H1 (cell line): ENCODE measurements around the gene KIF5C. TPM values are rescaled to one million over a fixed set of nuclear protein-coding genes. Genes with fewer than 3 reads are reported as not detected.

Experiments
- CTCF ChIA-PET: fragments of 300-600 bp; sonication (Branson Sonifier 250); formaldehyde crosslinking; loops from one replicate; lab custom pipeline; 2021; ENCODE audit not compliant: partially characterized antibody; lab: Charles Lee
- POLR2A ChIA-PET: fragments of 300-600 bp; sonication (Branson Sonifier 250); formaldehyde crosslinking; loops from one replicate; lab custom pipeline; 2021; ENCODE audit warnings: inconsistent platforms; ENCODE audit not compliant: partially characterized antibody; lab: Charles Lee
- DNase-seq, 2 experiments: peaks; one replicate each; pipeline versions ENCODE4 v3.0.0 to v3.0.0-alpha.2; 2010 to 2022; ENCODE audit warnings: low spot score in 2 of 2, low read depth in 1 of 2, mixed read lengths in 1 of 2
- FAIRE-seq: peaks from 2 replicates; lab custom pipeline; 2011; peaks lifted over from hg19 to GRCh38; lab: Jason Lieb, UNC
- H2AFZ ChIP-seq: 2 replicates; pipeline ENCODE4 v1.8.1; 2012; ENCODE audit warnings: low read length, inconsistent platforms
- H2AK5ac ChIP-seq: 2 replicates; pipeline ENCODE4 v1.6.1; 2013; ENCODE audit warnings: low read depth, low read length
- H2BK120ac ChIP-seq: replicated peaks from 2 replicates; pipeline ENCODE3; 2013; ENCODE audit warnings: low read depth, low read length, inconsistent platforms
- H2BK12ac ChIP-seq: 2 replicates; pipeline ENCODE4 v1.6.1; 2013; ENCODE audit warnings: low read depth, low read length
- H2BK15ac ChIP-seq: 2 replicates; pipeline ENCODE4 v1.6.1; 2013; ENCODE audit warnings: low read length
- H2BK20ac ChIP-seq: 2 replicates; pipeline ENCODE4 v1.6.1; 2013; ENCODE audit warnings: low read length
- H2BK5ac ChIP-seq: 2 replicates; pipeline ENCODE4 v1.6.1; 2013; ENCODE audit warnings: low read depth, low read length
- H3K14ac ChIP-seq: 2 replicates; pipeline ENCODE4 v1.6.1; 2013; ENCODE audit warnings: inconsistent platforms; ENCODE audit not compliant: insufficient read length
- H3K18ac ChIP-seq: 2 replicates; pipeline ENCODE4 v1.6.1; 2013; ENCODE audit warnings: low read length; ENCODE audit errors: extremely low read depth
- H3K23ac ChIP-seq: 2 replicates; pipeline ENCODE4 v1.6.1; 2013; ENCODE audit warnings: inconsistent platforms; ENCODE audit not compliant: insufficient read length
- H3K23me2 ChIP-seq: 2 replicates; pipeline ENCODE4 v1.6.1; 2013; ENCODE audit warnings: low read depth, low read length
- H3K27ac ChIP-seq: 2 replicates; pipeline ENCODE4 v1.6.1; 2011; ENCODE audit warnings: low read depth, low read length, inconsistent platforms
- H3K27me3 ChIP-seq, 4 experiments: replicated peaks in 1 of 4; 1 replicate in 1 of 4; 2 replicates in 3 of 4; pipeline versions ENCODE4 v1.6.1 to v1.8.1; 2011 to 2013; ENCODE audit warnings: low read length in 3 of 4, mild to moderate bottlenecking in 3 of 4, inconsistent platforms in 2 of 4, mixed read lengths in 2 of 4, moderate library complexity in 1 of 4; ENCODE audit not compliant: control insufficient read depth in 3 of 4, insufficient read depth in 3 of 4; ENCODE audit errors: extremely low read depth in 1 of 4
- H3K36me3 ChIP-seq, 4 experiments: 2 replicates each; pipeline versions ENCODE4 v1.6.1 to v1.8.1; 2011 to 2013; ENCODE audit warnings: mild to moderate bottlenecking in 4 of 4, low read length in 3 of 4, moderate library complexity in 2 of 4, control low read depth in 1 of 4, inconsistent platforms in 1 of 4; ENCODE audit not compliant: insufficient read depth in 4 of 4, control insufficient read depth in 2 of 4
- H3K4ac ChIP-seq: replicated peaks from 2 replicates; pipeline ENCODE3; 2013; ENCODE audit warnings: low read length, low read depth, mixed read lengths, inconsistent platforms; ENCODE audit not compliant: insufficient read length
- H3K4me1 ChIP-seq, 4 experiments: replicated peaks in 1 of 4; 1 replicate in 1 of 4; 2 replicates in 3 of 4; pipeline versions ENCODE4 v1.6.1 to v1.8.1; 2011 to 2013; ENCODE audit warnings: low read length in 3 of 4, inconsistent platforms in 2 of 4, mixed read lengths in 1 of 4; ENCODE audit not compliant: insufficient read depth in 4 of 4, control insufficient read depth in 3 of 4
- H3K4me2 ChIP-seq, 2 experiments: 2 replicates each; pipeline versions ENCODE4 v1.6.1 to v1.8.1; 2011 to 2013; ENCODE audit warnings: low read depth in 2 of 2, low read length in 2 of 2, control low read depth in 1 of 2, inconsistent platforms in 1 of 2, mild to moderate bottlenecking in 1 of 2; ENCODE audit not compliant: insufficient read depth in 1 of 2
- H3K4me3 ChIP-seq, 4 experiments: fragments of 200-600, 300-600 bp in 1 of 4; sonication (generic), shearing (Covaris generic), sonication (Bioruptor Twin) in 1 of 4; 2 replicates each; pipeline versions ENCODE4 v1.5.1 to v1.8.1; 2011 to 2016; ENCODE audit warnings: low read length in 4 of 4, low read depth in 3 of 4, control low read depth in 2 of 4, inconsistent platforms in 2 of 4, mild to moderate bottlenecking in 2 of 4, mixed read lengths in 1 of 4, moderate library complexity in 1 of 4; ENCODE audit not compliant: insufficient read depth in 2 of 4; ENCODE audit errors: extremely low read depth in 1 of 4
- H3K56ac ChIP-seq: replicated peaks from 2 replicates; pipeline ENCODE3; 2013; ENCODE audit warnings: low read depth, mild to moderate bottlenecking, mixed read lengths, low read length, inconsistent platforms; ENCODE audit not compliant: insufficient read length
- H3K79me1 ChIP-seq: 2 replicates; pipeline ENCODE4 v1.6.1; 2013; ENCODE audit warnings: low read depth, low read length, control low read depth
- H3K79me2 ChIP-seq, 2 experiments: 2 replicates each; pipeline versions ENCODE4 v1.6.1 to v1.8.1; 2012 to 2013; ENCODE audit warnings: low read length in 2 of 2, mild to moderate bottlenecking in 2 of 2, inconsistent platforms in 1 of 2; ENCODE audit not compliant: insufficient read depth in 2 of 2, control insufficient read depth in 1 of 2
- H3K9ac ChIP-seq, 4 experiments: replicated peaks in 1 of 4; 1 replicate in 1 of 4; 2 replicates in 3 of 4; pipeline versions ENCODE4 v1.6.1 to v1.8.1; 2011 to 2013; ENCODE audit warnings: low read depth in 3 of 4, low read length in 3 of 4, control low read depth in 2 of 4, mild to moderate bottlenecking in 2 of 4, moderate library complexity in 2 of 4, inconsistent platforms in 1 of 4; ENCODE audit errors: extremely low read depth in 1 of 4
- H3K9me3 ChIP-seq, 2 experiments: 2 replicates each; pipeline versions ENCODE4 v1.6.1 to v1.8.1; 2012 to 2013; ENCODE audit warnings: mild to moderate bottlenecking in 2 of 2, moderate library complexity in 2 of 2, control low read depth in 1 of 2, inconsistent platforms in 1 of 2, low read depth in 1 of 2, low read length in 1 of 2, mixed read lengths in 1 of 2; ENCODE audit not compliant: insufficient read depth in 2 of 2
- H4K20me1 ChIP-seq, 2 experiments: replicated peaks in 1 of 2; 2 replicates each; pipeline versions ENCODE3 to v1.8.1; 2011 to 2013; ENCODE audit warnings: inconsistent platforms in 2 of 2, low read length in 2 of 2, mild to moderate bottlenecking in 1 of 2; ENCODE audit not compliant: insufficient read depth in 2 of 2, control insufficient read depth in 1 of 2
- H4K5ac ChIP-seq: 2 replicates; pipeline ENCODE4 v1.6.1; 2013; ENCODE audit warnings: low read length, low read depth, mixed read lengths, inconsistent platforms; ENCODE audit not compliant: insufficient read length
- H4K8ac ChIP-seq: 2 replicates; pipeline ENCODE4 v1.8.0; 2013; ENCODE audit warnings: mild to moderate bottlenecking, moderate library complexity, low read length, inconsistent platforms; ENCODE audit not compliant: insufficient read depth; ENCODE audit errors: extremely low read depth
- H4K91ac ChIP-seq: replicated peaks from 2 replicates; pipeline ENCODE3; 2013; ENCODE audit warnings: low read length, mixed read lengths, inconsistent platforms; ENCODE audit not compliant: insufficient read length
- BACH1 ChIP-seq: IDR thresholded peaks from 2 replicates; pipeline ENCODE4 v1.6.1; 2012; ENCODE audit warnings: low read length, improper control_type of control experiment
- BCL11A ChIP-seq, 2 experiments: IDR thresholded peaks; one replicate each; pipeline ENCODE4 v1.6.1; 2011; ENCODE audit warnings: low read depth in 2 of 2, low read length in 2 of 2, mild to moderate bottlenecking in 2 of 2
- EP300 ChIP-seq, 2 experiments: IDR thresholded peaks; 1 replicate in 1 of 2; 2 replicates in 1 of 2; pipeline ENCODE4 v1.6.1; 2011 to 2012; ENCODE audit warnings: low read depth in 2 of 2, low read length in 2 of 2, mild to moderate bottlenecking in 2 of 2, borderline replicate concordance in 1 of 2, inconsistent platforms in 1 of 2, moderate library complexity in 1 of 2
- JUN ChIP-seq: IDR thresholded peaks from 2 replicates; pipeline ENCODE4 v1.6.1; 2011; ENCODE audit warnings: low read depth, mild to moderate bottlenecking, improper control_type of control experiment, low read length
- MAFK ChIP-seq: IDR thresholded peaks from 2 replicates; pipeline ENCODE4 v1.6.1; 2012; ENCODE audit warnings: low read depth, mild to moderate bottlenecking, improper control_type of control experiment, low read length
- PHF8 ChIP-seq: fragments of 200-600 bp; sonication (generic); conservative IDR thresholded peaks from 2 replicates; pipeline ENCODE4 v1.7.1; 2012; ENCODE audit warnings: low read depth, mild to moderate bottlenecking, inconsistent platforms, low read length, moderate library complexity
- RXRA ChIP-seq: IDR thresholded peaks from 2 replicates; pipeline ENCODE4 v1.6.1; 2011; ENCODE audit warnings: low read depth, mild to moderate bottlenecking, low read length, moderate library complexity; ENCODE audit not compliant: insufficient read depth
- SIX5 ChIP-seq: IDR thresholded peaks from 2 replicates; pipeline ENCODE4 v1.6.1; 2011; ENCODE audit warnings: mild to moderate bottlenecking, low read depth, low read length
- SP2 ChIP-seq: IDR thresholded peaks from 2 replicates; pipeline ENCODE4 v1.6.1; 2012; ENCODE audit warnings: mild to moderate bottlenecking, low read length, inconsistent platforms
- WGBS, 2 experiments: shearing (Covaris generic) in 1 of 2; methylation state at CpG; one replicate each; pipeline versions ENCODE4 v1.1.6 to v1.1.7; 2013 to 2015; ENCODE audit warnings: low lambda C conversion rate in 2 of 2, mixed read lengths in 2 of 2, inconsistent platforms in 1 of 2, low coverage in 1 of 2, missing lambda C conversion rate in 1 of 2; ENCODE audit not compliant: insufficient replicate concordance in 2 of 2, insufficient coverage in 1 of 2, insufficient read length in 1 of 2; ENCODE audit errors: extremely low coverage in 1 of 2, missing lambda C conversion rate in 1 of 2; 5-methylcytosine and 5-hydroxymethylcytosine counted together
- polyA plus RNA-seq, 7 experiments: library from polyadenylated mRNA; depleted of rRNA in 3 of 7; stranded (reverse) in 5 of 7; unstranded in 2 of 7; fragments of >200 nt in 5 of 7; fragments of 200-250 nt in 2 of 7; gene quantifications; 1 replicate in 5 of 7; 2 replicates in 1 of 7; 4 replicates in 1 of 7; pipeline versions ENCODE4 v1.2.1 to v1.2.3, GENCODE V29; 2011 to 2013; ENCODE audit warnings: missing spikeins in 2 of 7, mixed read lengths in 2 of 7
- total RNA-seq: library from RNA; stranded (reverse); fragmentation: NEBNext Ultra II Directional; extraction: Animal tissue kit (Norgen Biotek cat#: 25700); gene quantifications from 2 replicates; pipeline ENCODE4 v1.2.1, GENCODE V29; 2021

The KIF5C gene
- total and polyA plus RNA-seq, 2 of the 8 experiments (the other 6 are each of a cell fraction or from before 2014, with no cell fraction given) = 16.3 to 66.4 TPM

DNA sequence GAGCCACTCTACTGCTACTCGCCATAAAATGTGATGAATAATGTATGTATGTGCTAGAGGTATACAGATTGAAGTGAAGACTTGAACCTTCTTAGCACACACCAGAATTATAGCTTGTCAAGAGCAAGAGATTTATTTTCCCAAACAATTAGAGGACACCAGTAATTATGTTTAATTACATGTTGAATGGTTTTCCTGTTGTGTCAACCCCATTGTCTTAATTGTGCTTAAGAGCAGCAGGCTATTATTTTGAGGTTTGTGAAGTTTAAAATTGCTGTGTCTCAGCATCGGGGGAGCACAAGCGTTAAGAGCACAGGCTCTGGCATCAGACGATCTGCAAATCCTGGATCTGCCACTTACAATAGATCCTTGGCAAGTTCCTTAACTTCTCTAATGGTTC is 29.0 kb downstream of the KIF5C start:
- Histone ChIP-seq H2AK5ac (no peak overlapping the region), H3K4me2 (no peak overlapping the region), H4K5ac (no peak overlapping the region), H2BK15ac (no peak overlapping the region), H2BK120ac (no peak overlapping the region), H3K23ac (no peak overlapping the region), H3K23me2 (no peaks in the 10 kb centered on the region), H2BK12ac (no peak overlapping the region), H3K9me3 (peaks cover 0 to 4% of the 10 kb centered on the region in 2 experiments; a peak in 1 of 4 replicates), H3K4me1 (peaks cover 0 to 7% (median 1%) of the 10 kb centered on the region in 4 experiments; a peak in 2 of 7 replicates), H3K9ac (no peak overlapping the region), H3K27ac (no peak overlapping the region), H2BK5ac (no peak overlapping the region), H4K91ac (no peak overlapping the region), H3K27me3 (no peaks in the 10 kb centered on the region), H2BK20ac (no peak overlapping the region), H3K14ac (no peak overlapping the region), H3K4me3 (no peak overlapping the region), H3K79me1 (peaks cover 13% of the 10 kb centered on the region), H3K56ac (no peak overlapping the region), H3K36me3 (no peaks in the 10 kb centered on the region; a peak in 2 of 8 replicates), H2AFZ (no peak overlapping the region), H3K79me2 (peaks cover 0 to 53% of the 10 kb centered on the region in 2 experiments; a peak in 2 of 4 replicates), H4K20me1 (peaks cover 0 to 3% of the 10 kb centered on the region in 2 experiments), H3K4ac (no peak overlapping the region), H3K18ac (no peak overlapping the region), H4K8ac (no peak overlapping the region)
- POLR2A ChIA-PET = interaction anchor here (1.2 to 1.3 kb wide), 2 partner anchors 9 to 16 kb away, joined by 3 to 4 read pairs; no protein-coding TSS in a partner anchor
- 94% methylated on average over 4 of the region's 4 CpGs; no CpG with 5 or more reads in 1 of the 2 experiments for WGBS, 2 experiments
- TF ChIP-seq BACH1 (no peak), SP2 (no peak), JUN (no peak), EP300 (IDR thresholded peaks at IDR 0.05; ENCODE audit: borderline replicate concordance in 1 of 2, low read depth in 2 of 2, low read length in 2 of 2) (no peak), MAFK (no peak), RXRA (no peak), BCL11A (IDR thresholded peaks at IDR 0.05; ENCODE audit: low read depth in 2 of 2, low read length in 2 of 2) (no peak), PHF8 (no peak), SIX5 (no peak)
- CTCF ChIA-PET = interaction anchor here (0.9 to 1.4 kb wide), 2 partner anchors 9 to 24 kb away, joined by 3 read pairs; no protein-coding TSS in a partner anchor
- DNase-seq (no peak), FAIRE-seq (no peak)
